Activated CD4-positive, CD25-positive, alpha-beta regulatory T cell (primary cell): ENCODE data around the gene FGF23.

Source experiments
- DNase-seq, 4 experiments: peaks; one replicate each; lab custom pipeline; 2025; lab: John Stamatoyannopoulos, UW

The FGF23 gene

GRCh38 chr12:4383304-4383865 lies 3.9 kb upstream of the FGF23 start:
- no peak for DNase-seq

- DNase-seq = no peak
These were observed 820 bp upstream of the FGF23 start for GRCh38 chr12:4380332-4380731.

- no peak for DNase-seq
These were observed 740 bp downstream of the FGF23 start for GRCh38 chr12:4378772-4379171.

- DNase-seq = no peak
These were observed 4.1 kb downstream of the FGF23 start for GRCh38 chr12:4375449-4375848.

- DNase-seq = no peak
These were observed 6.9 kb downstream of the FGF23 start for GRCh38 chr12:4372653-4373052.

GRCh38 chr12:4370265-4370664 lies 9.2 kb downstream of the FGF23 start:
- DNase-seq = no peak

- DNase-seq = no peak
These were observed 10.0 kb downstream of the FGF23 start for GRCh38 chr12:4369548-4369947.

GRCh38 chr12:4366090-4366489 lies 13.4 kb downstream of the FGF23 start:
- DNase-seq = no peak

GRCh38 chr12:4356041-4356327 lies 23.5 kb downstream of the FGF23 start:
- peak in 3 of 4 experiments; percentile 4 to 17 (median 5) for DNase-seq

- DNase-seq = no peak
These were observed 24.1 kb downstream of the FGF23 start for GRCh38 chr12:4355156-4356040.

GRCh38 chr12:4353785-4354208 lies 25.7 kb downstream of the FGF23 start:
- no peak for DNase-seq

- no peak for DNase-seq
These were observed 32.6 kb downstream of the FGF23 start for GRCh38 chr12:4346931-4347330.

- no peak for DNase-seq
These were observed 47.7 kb downstream of the FGF23 start for GRCh38 chr12:4331842-4332241.

- DNase-seq = no peak
These were observed 48.3 kb downstream of the FGF23 start for GRCh38 chr12:4331221-4331620.

GRCh38 chr12:4330203-4330602 lies 49.3 kb downstream of the FGF23 start:
- DNase-seq = no peak

- no peak for DNase-seq
These were observed 52.2 kb downstream of the FGF23 start for GRCh38 chr12:4327293-4327692.

GRCh38 chr12:4325966-4326365 lies 53.5 kb downstream of the FGF23 start:
- DNase-seq = no peak

- DNase-seq = no peak
These were observed 55.1 kb downstream of the FGF23 start for GRCh38 chr12:4324366-4324765.

- no peak for DNase-seq
These were observed 56.1 kb downstream of the FGF23 start for GRCh38 chr12:4323396-4323795.

GRCh38 chr12:4322726-4323125 lies 56.8 kb downstream of the FGF23 start:
- no peak for DNase-seq

- DNase-seq = peak; percentile 75 to 90 (median 85)
These were observed 58.4 kb downstream of the FGF23 start, which contains the start of gene TIGAR for GRCh38 chr12:4320853-4321701. TSS of gene TIGAR (plus strand) at chr12:4321213. CDS start at chr12:4321272, 59 bp downstream.

- no peak for DNase-seq
These were observed 59.0 kb downstream of the FGF23 start for GRCh38 chr12:4320497-4320852.
